GM18520 (cell line): Measurements from ENCODE around the gene CARD10.
"Not testable (repeated sequence)": the region's sequence is repeated elsewhere in the genome, so short reads cannot be mapped to it uniquely, and the experiment has no call there.

Source experiments
- ATAC-seq: cut with Tn5 transposase; IDR thresholded peaks from one replicate; pipeline ENCODE4 v1.9.1; 2021; ENCODE audit not compliant: unreplicated experiment

The CARD10 gene

GRCh38 chr22:37555029-37555428, 35.8 kb upstream of the CARD10 start:
- ATAC-seq: no peak

GRCh38 chr22:37553725-37554124, 34.5 kb upstream of the CARD10 start:
- no peak for ATAC-seq

- no peak for ATAC-seq
These were observed 33.4 kb upstream of the CARD10 start for GRCh38 chr22:37552524-37553163.

- no peak for ATAC-seq
These were observed 32.8 kb upstream of the CARD10 start for GRCh38 chr22:37551981-37552380.

- ATAC-seq: not testable (repeated sequence)
These were observed 31.7 kb upstream of the CARD10 start for GRCh38 chr22:37550921-37551320.

- no peak for ATAC-seq
These were observed 30.5 kb upstream of the CARD10 start for GRCh38 chr22:37549704-37550059.

GRCh38 chr22:37547251-37547741, 28.1 kb upstream of the CARD10 start:
- ATAC-seq: no peak

- ATAC-seq: no peak
These were observed 27.4 kb upstream of the CARD10 start for GRCh38 chr22:37546437-37547250.

- ATAC-seq: no peak
These were observed 26.7 kb upstream of the CARD10 start for GRCh38 chr22:37545703-37546436.

- no peak for ATAC-seq
These were observed 25.9 kb upstream of the CARD10 start for GRCh38 chr22:37544955-37545702.

GRCh38 chr22:37542959-37543358, 23.7 kb upstream of the CARD10 start:
- no peak for ATAC-seq

GRCh38 chr22:37542416-37542815, 23.2 kb upstream of the CARD10 start:
- ATAC-seq: not testable (repeated sequence)

- ATAC-seq: not testable (repeated sequence)
These were observed 20.6 kb upstream of the CARD10 start for GRCh38 chr22:37539790-37540189.

GRCh38 chr22:37538590-37539357, 19.6 kb upstream of the CARD10 start:
- no peak for ATAC-seq

- no peak for ATAC-seq
These were observed 15.9 kb upstream of the CARD10 start for GRCh38 chr22:37535159-37535558.

- ATAC-seq: no peak
These were observed 15.2 kb upstream of the CARD10 start for GRCh38 chr22:37534445-37534844.

- ATAC-seq: no peak
These were observed 14.8 kb upstream of the CARD10 start for GRCh38 chr22:37533995-37534394.

GRCh38 chr22:37529652-37530345, 10.6 kb upstream of the CARD10 start:
- no peak for ATAC-seq

GRCh38 chr22:37527952-37528351, 8.7 kb upstream of the CARD10 start:
- not testable (repeated sequence) for ATAC-seq
